Smooth muscle cell (in vitro differentiated cells): ENCODE results near the gene CPA5. TPM values are rescaled to one million over a fixed set of nuclear protein-coding genes. Genes with fewer than 3 reads are reported as not detected.

Experiments used
- DNase-seq: peaks from one replicate; lab custom pipeline; 2025; ENCODE audit not compliant: unreplicated experiment; lab: John Stamatoyannopoulos, UW
- H2AFZ ChIP-seq: fragments of 200-600 bp; sonication (generic); 2 replicates; pipeline ENCODE4 v1.6.0; 2016; ENCODE audit warnings: antibody characterized with exemption, low read depth, mild to moderate bottlenecking
- H3F3A ChIP-seq: fragments of 200-600 bp; sonication (generic); 2 replicates; pipeline ENCODE4 v1.6.0; 2017; ENCODE audit warnings: antibody characterized with exemption, low read depth
- H3K27ac ChIP-seq: fragments of 200-600 bp; sonication (generic); 2 replicates; pipeline ENCODE4 v1.5.1; 2016; ENCODE audit warnings: low read depth, mild to moderate bottlenecking
- H3K27me3 ChIP-seq: fragments of 200-600 bp; sonication (generic); 2 replicates; pipeline ENCODE4 v1.6.1; 2016; ENCODE audit warnings: low read depth, mild to moderate bottlenecking
- H3K36me3 ChIP-seq: fragments of 200-600 bp; sonication (generic); 2 replicates; pipeline ENCODE4 v1.5.1; 2016; ENCODE audit warnings: low read depth
- H3K4me1 ChIP-seq: fragments of 200-600 bp; sonication (generic); 2 replicates; pipeline ENCODE4 v1.5.1; 2016; ENCODE audit warnings: low read depth
- H3K4me2 ChIP-seq: fragments of 200-600 bp; sonication (generic); 2 replicates; pipeline ENCODE4 v1.6.0; 2016; ENCODE audit warnings: mild to moderate bottlenecking
- H3K4me3 ChIP-seq: fragments of 200-600 bp; sonication (generic); 2 replicates; pipeline ENCODE4 v1.5.1; 2016; ENCODE audit warnings: mild to moderate bottlenecking
- H3K79me2 ChIP-seq: fragments of 200-600 bp; sonication (generic); 2 replicates; pipeline ENCODE4 v1.6.0; 2016; ENCODE audit warnings: low read depth, mild to moderate bottlenecking
- H3K9ac ChIP-seq: fragments of 200-600 bp; sonication (generic); 2 replicates; pipeline ENCODE4 v1.6.0; 2016; ENCODE audit warnings: low read depth
- H3K9me3 ChIP-seq: fragments of 200-600 bp; sonication (generic); replicated peaks from 2 replicates; pipeline ENCODE4 v1.5.1; 2016; ENCODE audit warnings: low read depth
- H4K20me1 ChIP-seq: fragments of 200-600 bp; sonication (generic); 2 replicates; pipeline ENCODE4 v1.6.0; 2016; ENCODE audit warnings: low read depth
- WGBS: methylation state at CpG from one replicate; pipeline ENCODE4 v1.1.7; 2016; ENCODE audit warnings: low lambda C conversion rate; 5-methylcytosine and 5-hydroxymethylcytosine counted together
- polyA plus RNA-seq: library from polyadenylated mRNA; unstranded; fragments of >200 nt; fragmentation: Nextera tagmentation; extraction: Ambion mirVana; gene quantifications from 2 replicates; pipeline ENCODE4 v1.2.1, GENCODE V29; 2016
- total RNA-seq: library from RNA; depleted of rRNA; stranded (reverse); fragments of >200 nt; gene quantifications from 2 replicates; pipeline ENCODE4 v1.2.3, GENCODE V29; 2014
- TF ChIP-seq, protein P1 (sequence below): fragments of 200-600 bp; sonication (generic); IDR thresholded peaks from 2 replicates; pipeline ENCODE4 v1.5.1; 2017; ENCODE audit warnings: borderline replicate concordance, mild to moderate bottlenecking, antibody characterized with exemption; ENCODE audit not compliant: insufficient read depth, poor library complexity, severe bottlenecking

The CPA5 gene
- total and polyA plus RNA-seq, 2 experiments from 2014 or later, result not detected

DNA sequence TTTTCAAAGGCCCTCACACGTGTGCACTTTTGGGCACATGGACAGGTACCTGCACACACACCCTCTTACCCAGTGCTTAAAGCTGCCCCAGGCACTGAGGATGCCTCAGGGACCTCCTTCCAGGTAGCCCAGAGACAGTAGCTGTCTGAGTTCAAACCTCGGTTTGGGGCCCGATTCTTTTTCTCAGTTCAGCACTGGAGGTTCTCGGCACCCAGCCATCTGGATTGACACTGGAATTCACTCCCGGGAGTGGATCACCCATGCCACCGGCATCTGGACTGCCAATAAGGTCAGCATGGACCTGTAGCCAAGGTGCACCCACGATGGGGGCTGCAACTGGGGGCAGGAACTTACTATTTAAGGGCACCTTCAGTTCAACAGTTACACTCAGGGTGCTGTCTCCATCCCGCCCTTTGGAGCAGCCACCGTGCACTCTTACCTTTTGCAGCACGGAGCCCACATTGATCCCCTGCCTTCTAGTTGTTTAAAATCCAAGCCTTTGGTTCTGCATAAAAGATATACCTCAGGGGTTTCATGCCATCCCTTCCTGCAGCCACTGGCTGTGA is 17.7 kb downstream of the CPA5 start:
- TF ChIP-seq, protein P1, sequence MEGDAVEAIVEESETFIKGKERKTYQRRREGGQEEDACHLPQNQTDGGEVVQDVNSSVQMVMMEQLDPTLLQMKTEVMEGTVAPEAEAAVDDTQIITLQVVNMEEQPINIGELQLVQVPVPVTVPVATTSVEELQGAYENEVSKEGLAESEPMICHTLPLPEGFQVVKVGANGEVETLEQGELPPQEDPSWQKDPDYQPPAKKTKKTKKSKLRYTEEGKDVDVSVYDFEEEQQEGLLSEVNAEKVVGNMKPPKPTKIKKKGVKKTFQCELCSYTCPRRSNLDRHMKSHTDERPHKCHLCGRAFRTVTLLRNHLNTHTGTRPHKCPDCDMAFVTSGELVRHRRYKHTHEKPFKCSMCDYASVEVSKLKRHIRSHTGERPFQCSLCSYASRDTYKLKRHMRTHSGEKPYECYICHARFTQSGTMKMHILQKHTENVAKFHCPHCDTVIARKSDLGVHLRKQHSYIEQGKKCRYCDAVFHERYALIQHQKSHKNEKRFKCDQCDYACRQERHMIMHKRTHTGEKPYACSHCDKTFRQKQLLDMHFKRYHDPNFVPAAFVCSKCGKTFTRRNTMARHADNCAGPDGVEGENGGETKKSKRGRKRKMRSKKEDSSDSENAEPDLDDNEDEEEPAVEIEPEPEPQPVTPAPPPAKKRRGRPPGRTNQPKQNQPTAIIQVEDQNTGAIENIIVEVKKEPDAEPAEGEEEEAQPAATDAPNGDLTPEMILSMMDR, result no peak
- Histone ChIP-seq H3K27me3 (no peaks in the 10 kb centered on the region), H3F3A (peaks cover 17% of the 10 kb centered on the region), H3K4me1 (peaks cover 15% of the 10 kb centered on the region), H3K36me3 (no peaks in the 10 kb centered on the region), H3K4me2 (no peak overlapping the region), H3K79me2 (no peaks in the 10 kb centered on the region), H3K4me3 (no peak overlapping the region), H3K27ac (no peak overlapping the region), H3K9ac (no peak overlapping the region), H2AFZ (no peak overlapping the region), H4K20me1 (no peaks in the 10 kb centered on the region), H3K9me3 (peaks cover 4% of the 10 kb centered on the region)
- 96% methylated on average over 10 of the region's 10 CpGs for WGBS
- no peak for DNase-seq

DNA sequence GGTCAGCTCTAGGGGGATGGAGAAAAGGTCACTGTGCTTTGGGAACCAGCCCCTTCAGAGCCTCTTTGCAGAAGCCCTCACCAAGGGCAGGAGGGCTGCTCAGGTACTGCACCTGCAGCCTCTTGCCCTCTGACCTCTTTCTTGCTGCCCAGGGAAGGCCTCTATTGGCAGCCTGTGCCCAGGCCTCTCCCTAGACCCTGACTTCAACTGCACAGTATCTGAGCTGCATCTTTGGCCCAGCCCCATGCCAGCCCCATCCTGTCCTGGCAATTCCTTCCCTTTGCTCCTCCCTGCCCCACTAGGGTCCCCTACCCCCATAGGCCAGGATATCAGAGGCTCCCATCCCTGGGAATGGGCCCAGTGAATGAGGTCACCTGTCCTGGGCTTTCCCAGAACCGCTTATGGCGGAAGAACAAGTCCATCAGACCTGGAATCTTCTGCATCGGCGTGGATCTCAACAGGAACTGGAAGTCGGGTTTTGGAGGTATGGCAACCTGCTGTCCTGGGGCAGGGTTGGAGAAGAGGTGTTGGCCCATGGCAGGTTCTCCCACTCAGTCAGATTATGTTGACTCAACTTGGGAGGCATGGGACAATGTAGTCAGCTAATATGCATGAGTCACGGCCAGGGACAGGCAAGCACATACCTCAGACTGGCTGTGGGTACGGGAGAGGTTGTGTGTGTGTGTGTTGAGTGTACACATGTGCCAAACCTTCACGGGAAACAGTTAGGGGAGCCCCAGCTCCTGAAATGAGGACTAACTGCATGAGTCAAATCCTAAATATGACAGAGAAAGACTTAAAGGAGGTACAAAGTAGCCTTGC is 18.6 kb downstream of the CPA5 start:
- no peaks in the 10 kb centered on the region for H3K79me2 ChIP-seq
- H4K20me1 ChIP-seq, result no peaks in the 10 kb centered on the region
- peak overlapping the region; percentile 77 for H3K9ac ChIP-seq
- no peaks in the 10 kb centered on the region for H3K36me3 ChIP-seq
- H3K9me3 ChIP-seq, result peaks cover 4% of the 10 kb centered on the region
- H3F3A ChIP-seq, result peaks cover 14% of the 10 kb centered on the region
- no peak overlapping the region for H2AFZ ChIP-seq
- 56% methylated on average over 8 of the region's 8 CpGs for WGBS
- peak overlapping the region; percentile 94 for H3K27ac ChIP-seq
- no peaks in the 10 kb centered on the region for H3K27me3 ChIP-seq
- H3K4me3 ChIP-seq, result no peak overlapping the region
- H3K4me1 ChIP-seq, result peaks cover 15% of the 10 kb centered on the region
- DNase-seq, result no peak
- TF ChIP-seq, protein P1, result no peak
- peak overlapping the region; percentile 50 for H3K4me2 ChIP-seq

DNA sequence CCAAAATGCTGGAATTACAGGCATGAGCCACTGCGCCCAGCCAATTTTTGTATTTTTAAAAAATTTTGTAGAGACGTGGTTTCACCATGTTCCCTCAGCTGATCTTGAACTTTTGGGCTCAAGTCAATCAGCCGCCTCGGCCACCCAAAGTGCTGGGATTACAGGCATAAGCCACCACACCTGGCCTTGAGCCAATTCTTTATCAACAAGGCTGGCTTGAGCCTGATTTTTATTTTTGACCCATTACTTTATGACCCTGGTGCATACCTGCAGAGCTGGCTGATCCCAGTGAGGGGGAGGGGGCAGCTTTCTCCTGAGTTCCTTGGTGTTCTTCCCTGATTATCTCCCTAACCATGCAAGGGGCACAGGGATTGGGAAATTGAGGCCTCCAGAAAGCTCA is 19.8 kb downstream of the CPA5 start:
- Histone ChIP-seq H4K20me1 (no peaks in the 10 kb centered on the region), H3K4me1 (peaks cover 19% of the 10 kb centered on the region), H3K36me3 (no peaks in the 10 kb centered on the region), H3K4me2 (no peak overlapping the region), H3K4me3 (no peak overlapping the region), H3F3A (peaks cover 14% of the 10 kb centered on the region), H3K9ac (peak overlapping the region; percentile 77), H3K27ac (peak overlapping the region; percentile 94), H2AFZ (no peak overlapping the region), H3K79me2 (no peaks in the 10 kb centered on the region), H3K9me3 (peaks cover 4% of the 10 kb centered on the region), H3K27me3 (no peaks in the 10 kb centered on the region)
- 90% methylated on average over 4 of the region's 4 CpGs for WGBS
- TF ChIP-seq, protein P1, result no peak
- no peak for DNase-seq
